AG08395 (cell line): ENCODE data around the gene TMEM11.

Source experiments
- DNase-seq: peaks from one replicate; pipeline ENCODE4 v3.0.0; 2012; ENCODE audit warnings: mixed read lengths, low spot score

TMEM11 gene

GRCh38 chr17:21161498-21162393 is 52.2 kb downstream of the TMEM11 start:
- DNase-seq, result peak; percentile 69

GRCh38 chr17:21160401-21160800 is 53.6 kb downstream of the TMEM11 start:
- DNase-seq, result no peak

GRCh38 chr17:21157586-21158370 is 56.2 kb downstream of the TMEM11 start:
- no peak for DNase-seq

- no peak for DNase-seq
Observed at GRCh38 chr17:21152731-21153130, 61.2 kb downstream of the TMEM11 start.

- no peak for DNase-seq
Observed at GRCh38 chr17:21149621-21150020, 64.3 kb downstream of the TMEM11 start.
